Measurements from ENCODE around the gene IL33. TPM values are rescaled to one million over a fixed set of nuclear protein-coding genes. Genes with fewer than 3 reads are reported as not detected.

Gene IL33
- polyA plus RNA-seq, 1 donor from 2014 or later: not detected

DNA sequence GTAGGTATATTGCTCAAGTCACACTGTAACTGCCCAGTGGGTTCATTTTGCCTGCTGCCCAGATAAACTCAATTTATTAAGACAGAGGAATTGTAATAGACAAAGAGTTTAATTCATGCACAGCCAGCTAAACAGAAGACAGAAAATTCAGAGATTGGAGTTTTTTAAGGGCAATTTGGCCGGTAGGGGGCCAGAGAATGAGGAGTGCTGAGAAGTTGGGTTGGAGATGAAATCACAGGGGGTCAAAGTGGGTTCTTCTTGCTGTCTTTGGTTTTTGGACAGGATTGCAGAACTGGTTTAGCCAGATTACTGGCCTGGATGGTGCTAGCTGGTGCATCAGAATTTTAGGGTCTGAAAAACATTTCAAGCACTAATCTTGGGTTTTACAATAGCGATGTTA lies 20.7 kb upstream of the IL33 start:
- no peak overlapping the region for H3K27ac ChIP-seq (ENCODE audit: low read length)
- H3K9me2 ChIP-seq (ENCODE audit: insufficient read depth, low read length): no peaks in the 10 kb centered on the region
- no peaks in the 10 kb centered on the region for H4K20me1 ChIP-seq (ENCODE audit: insufficient read depth)
- TF ChIP-seq, protein P1, sequence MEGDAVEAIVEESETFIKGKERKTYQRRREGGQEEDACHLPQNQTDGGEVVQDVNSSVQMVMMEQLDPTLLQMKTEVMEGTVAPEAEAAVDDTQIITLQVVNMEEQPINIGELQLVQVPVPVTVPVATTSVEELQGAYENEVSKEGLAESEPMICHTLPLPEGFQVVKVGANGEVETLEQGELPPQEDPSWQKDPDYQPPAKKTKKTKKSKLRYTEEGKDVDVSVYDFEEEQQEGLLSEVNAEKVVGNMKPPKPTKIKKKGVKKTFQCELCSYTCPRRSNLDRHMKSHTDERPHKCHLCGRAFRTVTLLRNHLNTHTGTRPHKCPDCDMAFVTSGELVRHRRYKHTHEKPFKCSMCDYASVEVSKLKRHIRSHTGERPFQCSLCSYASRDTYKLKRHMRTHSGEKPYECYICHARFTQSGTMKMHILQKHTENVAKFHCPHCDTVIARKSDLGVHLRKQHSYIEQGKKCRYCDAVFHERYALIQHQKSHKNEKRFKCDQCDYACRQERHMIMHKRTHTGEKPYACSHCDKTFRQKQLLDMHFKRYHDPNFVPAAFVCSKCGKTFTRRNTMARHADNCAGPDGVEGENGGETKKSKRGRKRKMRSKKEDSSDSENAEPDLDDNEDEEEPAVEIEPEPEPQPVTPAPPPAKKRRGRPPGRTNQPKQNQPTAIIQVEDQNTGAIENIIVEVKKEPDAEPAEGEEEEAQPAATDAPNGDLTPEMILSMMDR (IDR thresholded peaks at IDR 0.05; ENCODE audit: poor library complexity, severe bottlenecking): no peak
- TF ChIP-seq POLR2AphosphoS5 (IDR thresholded peaks at IDR 0.05) (no peak), RAD21 (conservative IDR thresholded peaks at IDR 0.05) (no peak), EZH2 (IDR thresholded peaks at IDR 0.05; ENCODE audit: borderline replicate concordance, insufficient read depth, low read length, poor library complexity, severe bottlenecking) (no peak), TAF1 (IDR thresholded peaks at IDR 0.05; ENCODE audit: low read depth) (no peak), MXI1 (conservative IDR thresholded peaks at IDR 0.05; ENCODE audit: poor library complexity, severe bottlenecking) (no peak), REST (IDR thresholded peaks at IDR 0.05; ENCODE audit: borderline replicate concordance) (no peak), SMC3 (conservative IDR thresholded peaks at IDR 0.05; ENCODE audit: poor library complexity) (no peak)
- H3F3A ChIP-seq (ENCODE audit: insufficient read depth, low read length, poor library complexity, severe bottlenecking): no peaks in the 10 kb centered on the region
- H2AFZ ChIP-seq (ENCODE audit: low read depth, low read length): no peak overlapping the region
- no peak overlapping the region for H3K9ac ChIP-seq (ENCODE audit: low read length)
- H3K27me3 ChIP-seq (ENCODE audit: insufficient read depth, low read depth, low read length): no peaks in the 10 kb centered on the region
- H3K36me3 ChIP-seq (ENCODE audit: insufficient read depth, low read length): no peaks in the 10 kb centered on the region
- H3K9me3 ChIP-seq (ENCODE audit: low read length): no peaks in the 10 kb centered on the region
- no peak overlapping the region for H3K4me2 ChIP-seq (ENCODE audit: low read length)
- no peak overlapping the region for H3K4me3 ChIP-seq (ENCODE audit: low read length)
- H3K79me2 ChIP-seq (replicated peaks; ENCODE audit: insufficient read depth, low read length): no peaks in the 10 kb centered on the region

GRCh38 chr9:6195714-6196360 lies 19.8 kb upstream of the IL33 start:
- TF ChIP-seq RAD21 (conservative IDR thresholded peaks at IDR 0.05) (no peak), POLR2AphosphoS5 (IDR thresholded peaks at IDR 0.05) (no peak), EZH2 (IDR thresholded peaks at IDR 0.05; ENCODE audit: borderline replicate concordance, insufficient read depth, low read length, poor library complexity, severe bottlenecking) (no peak), MXI1 (conservative IDR thresholded peaks at IDR 0.05; ENCODE audit: poor library complexity, severe bottlenecking) (no peak)
- H2AFZ ChIP-seq (ENCODE audit: low read depth, low read length): no peak overlapping the region
- no peaks in the 10 kb centered on the region for H3K36me3 ChIP-seq (ENCODE audit: insufficient read depth, low read length)
- H3K9me2 ChIP-seq (ENCODE audit: insufficient read depth, low read length): no peaks in the 10 kb centered on the region
- H3K27ac ChIP-seq (ENCODE audit: low read length): no peak overlapping the region
- H4K20me1 ChIP-seq (ENCODE audit: insufficient read depth): no peaks in the 10 kb centered on the region
- H3K4me2 ChIP-seq (ENCODE audit: low read length): no peak overlapping the region
- H3K9ac ChIP-seq (ENCODE audit: low read length): no peak overlapping the region
- H3K4me3 ChIP-seq (ENCODE audit: low read length): no peak overlapping the region
- no peaks in the 10 kb centered on the region for H3K9me3 ChIP-seq (ENCODE audit: low read length)
- no peaks in the 10 kb centered on the region for H3K27me3 ChIP-seq (ENCODE audit: insufficient read depth, low read depth, low read length)
- H3K79me2 ChIP-seq (replicated peaks; ENCODE audit: insufficient read depth, low read length): no peaks in the 10 kb centered on the region
- no peaks in the 10 kb centered on the region for H3F3A ChIP-seq (ENCODE audit: insufficient read depth, low read length, poor library complexity, severe bottlenecking)
